HG02759 (cell line): ENCODE measurements around the gene KRT74.
A peak's percentile ranks its signal among the peaks of the same experiment; 100 is the strongest.
"Not testable (repeated sequence)": the region's sequence is repeated elsewhere in the genome, so short reads cannot be mapped to it uniquely, and the experiment has no call there.

ENCODE experiments used
- ATAC-seq: cut with Tn5 transposase; IDR thresholded peaks from one replicate; pipeline ENCODE4 v1.9.1; 2021; ENCODE audit warnings: mild to moderate bottlenecking, moderate library complexity; ENCODE audit not compliant: unreplicated experiment

KRT74 gene

DNA sequence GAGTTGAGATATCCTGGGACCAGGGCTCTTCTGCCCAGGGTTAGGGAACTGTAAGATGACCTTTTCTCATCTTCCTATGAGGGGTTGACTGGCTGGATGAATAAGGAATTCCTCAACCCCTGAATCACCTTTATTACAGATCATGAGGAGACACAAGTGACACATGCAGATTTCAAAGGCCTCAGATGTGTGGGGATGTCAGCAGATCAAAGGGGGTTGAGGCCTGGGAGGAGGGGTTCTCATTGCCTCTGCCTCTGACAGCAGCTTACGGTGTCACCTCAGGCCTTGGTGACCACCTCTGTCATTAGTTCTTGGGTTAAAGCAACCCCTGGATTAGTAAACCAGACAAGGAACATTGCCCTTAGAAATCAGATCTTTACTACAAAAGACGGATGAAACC, 29.7 kb upstream of the KRT74 start:
- no peak for ATAC-seq

DNA sequence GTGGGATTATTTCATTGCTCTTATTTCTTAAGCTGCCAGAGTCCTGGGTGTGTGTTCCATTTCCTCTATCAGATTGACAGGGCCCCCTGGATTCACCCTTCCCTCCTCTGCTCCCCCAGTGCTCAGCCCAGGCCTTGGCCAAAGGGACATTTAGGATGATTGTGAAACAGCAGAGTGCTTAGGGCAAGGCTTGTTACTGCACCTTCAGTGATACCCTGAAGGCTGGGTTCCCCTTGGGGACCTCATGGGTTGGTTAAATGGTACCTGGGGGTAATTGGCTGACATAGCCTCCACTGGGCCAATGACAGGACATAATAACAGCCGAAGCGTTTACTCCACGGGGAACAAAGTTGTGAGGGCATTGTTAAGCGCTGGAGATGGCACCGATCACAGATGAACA, 28.9 kb upstream of the KRT74 start:
- no peak for ATAC-seq

DNA sequence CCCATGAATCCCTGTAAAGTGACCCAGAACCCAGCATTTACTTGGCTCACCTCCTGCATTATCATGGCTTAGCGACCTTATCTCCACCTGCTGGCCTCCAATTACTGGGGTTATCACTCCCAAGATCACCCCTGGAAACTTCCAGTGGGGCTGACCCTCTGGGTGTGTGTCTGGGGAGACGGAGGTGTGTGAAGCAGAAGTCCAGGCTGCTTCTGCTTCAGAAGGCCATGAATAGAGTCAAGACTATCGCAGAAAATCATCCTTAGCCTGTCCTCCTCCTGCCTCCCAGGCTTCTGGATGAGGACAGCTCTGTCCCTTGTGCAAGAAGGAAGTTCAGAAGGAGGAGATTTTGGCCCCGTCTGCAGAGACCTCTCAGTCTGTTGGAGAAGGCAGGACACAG, 28.0 kb upstream of the KRT74 start:
- no peak for ATAC-seq

DNA sequence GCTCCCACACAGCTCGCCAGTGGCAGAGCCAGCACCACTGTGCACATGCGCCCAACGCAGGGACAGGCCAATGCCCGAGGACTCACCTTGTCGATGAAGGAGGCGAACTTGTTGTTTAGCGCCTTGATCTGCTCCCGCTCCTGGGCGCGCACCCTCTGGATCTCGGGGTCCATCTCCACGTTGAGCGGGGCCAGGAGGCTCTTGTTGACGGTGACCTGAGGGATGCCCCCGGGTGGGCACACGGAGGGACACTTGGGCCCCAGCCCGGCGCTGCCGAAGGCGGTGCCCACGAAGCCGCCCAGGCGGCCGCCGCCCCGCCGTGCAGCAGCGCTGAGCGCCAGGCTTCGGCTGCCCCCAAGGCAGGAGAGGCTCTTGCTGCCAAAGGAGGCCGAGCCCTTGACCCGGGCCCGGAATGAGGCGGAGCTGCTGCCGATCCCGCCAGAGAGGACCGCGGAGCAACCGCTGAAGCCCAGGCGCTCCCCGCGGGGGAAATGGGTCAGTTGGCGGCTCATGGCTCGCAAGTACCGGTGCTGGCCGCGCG, 27.4 kb upstream of the KRT74 start, which contains the start of gene KRT72:
KRT72 (minus strand) TSS at position 523 of the 541 bp plus-strand sequence; CDS start at position 512, 11 bp downstream.
- no peak for ATAC-seq

DNA sequence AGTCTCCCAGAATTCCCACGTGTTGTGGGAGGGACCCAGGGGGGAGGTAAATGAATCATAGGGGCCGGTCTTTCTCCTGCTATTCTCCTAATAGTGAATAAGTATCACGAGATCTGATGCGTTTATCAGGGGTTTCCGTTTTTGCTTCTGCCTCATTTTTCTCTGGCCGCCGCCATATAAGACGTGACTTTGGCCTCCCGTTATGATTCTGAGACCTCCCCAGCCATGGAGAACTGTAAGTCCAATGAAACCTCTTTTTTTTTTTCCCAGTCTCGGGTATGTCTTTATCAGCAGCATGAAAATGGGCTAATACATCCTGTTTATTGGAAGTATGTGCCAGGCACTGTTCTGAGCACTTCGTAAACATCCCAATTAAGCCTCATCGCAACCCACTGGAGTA, 26.8 kb upstream of the KRT74 start:
- no peak for ATAC-seq

DNA sequence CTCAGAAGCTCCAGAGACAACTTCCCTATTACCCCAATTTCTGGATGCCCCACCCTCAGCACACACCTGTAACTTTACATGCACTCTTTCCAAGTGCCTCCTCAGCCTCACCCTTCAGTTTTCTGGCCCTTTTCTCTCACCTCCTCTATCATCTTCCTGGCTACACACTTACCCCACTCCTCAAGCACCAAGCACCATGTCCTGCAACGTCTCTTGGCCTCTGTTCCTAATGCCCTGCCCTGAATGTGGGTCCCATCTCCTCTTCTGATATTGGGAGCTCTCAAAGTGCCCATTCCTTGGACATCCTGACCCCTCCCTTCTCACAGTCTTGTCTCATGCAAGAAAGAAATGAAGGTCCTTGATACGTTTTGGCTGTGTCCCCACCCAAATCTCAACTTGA, 26.4 kb upstream of the KRT74 start:
- ATAC-seq = no peak

DNA sequence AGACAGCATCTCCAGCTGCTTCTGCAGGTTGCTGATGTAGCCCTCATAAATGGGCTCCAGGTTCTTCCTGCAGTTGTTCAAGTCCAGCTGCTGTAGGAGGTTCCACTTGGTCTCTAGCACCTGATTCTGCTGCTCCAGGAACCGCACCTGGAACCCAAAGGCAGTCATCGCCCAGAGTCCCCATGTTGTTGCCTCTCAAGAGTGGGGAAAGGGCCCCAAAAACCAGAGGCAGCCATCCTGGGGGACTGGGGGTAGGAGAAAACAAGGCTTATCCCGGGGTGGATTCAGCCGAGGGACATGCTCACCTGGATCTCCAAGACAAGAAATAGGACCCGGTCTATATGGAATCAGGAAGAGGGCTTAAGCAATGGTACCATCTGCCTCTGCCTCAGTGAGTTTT, 25.3 kb upstream of the KRT74 start:
- no peak for ATAC-seq

DNA sequence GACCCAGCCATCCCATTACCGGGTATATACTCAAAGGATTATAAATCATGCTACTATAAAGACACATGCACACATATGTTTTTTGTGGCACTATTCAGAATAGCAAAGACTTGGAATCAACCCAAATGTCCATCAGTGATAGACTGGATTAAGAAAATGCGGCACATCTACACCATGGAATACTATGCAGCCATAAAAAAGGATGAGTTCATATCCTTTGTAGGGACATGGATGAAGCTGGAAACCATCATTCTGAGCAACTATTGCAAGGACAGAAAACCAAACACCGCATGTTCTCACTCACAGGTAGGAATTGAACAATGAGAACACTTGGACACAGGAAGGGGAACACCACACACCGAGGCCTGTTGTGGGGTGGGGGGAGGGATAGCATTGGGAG, 20.6 kb upstream of the KRT74 start:
- not testable (repeated sequence) for ATAC-seq

DNA sequence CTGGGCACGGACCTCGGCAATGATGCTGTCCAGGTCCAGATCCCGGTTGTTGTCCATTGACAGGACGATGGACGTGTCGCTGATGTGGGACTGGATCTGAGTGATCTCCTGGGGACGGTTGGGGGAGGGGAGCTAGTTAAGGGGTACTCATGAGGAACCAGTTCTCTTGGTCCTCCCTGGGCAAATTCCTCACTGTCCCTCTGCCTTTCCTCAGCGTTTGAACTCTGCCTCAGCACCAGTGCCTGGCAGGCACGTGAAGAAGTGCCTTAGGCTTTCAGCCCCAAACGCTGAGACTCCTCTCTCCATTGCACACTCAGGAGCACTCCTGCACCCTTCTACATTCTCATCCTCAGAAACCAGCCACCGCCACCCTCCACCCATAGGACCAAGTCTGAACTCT, 17.9 kb upstream of the KRT74 start:
- ATAC-seq = no peak

DNA sequence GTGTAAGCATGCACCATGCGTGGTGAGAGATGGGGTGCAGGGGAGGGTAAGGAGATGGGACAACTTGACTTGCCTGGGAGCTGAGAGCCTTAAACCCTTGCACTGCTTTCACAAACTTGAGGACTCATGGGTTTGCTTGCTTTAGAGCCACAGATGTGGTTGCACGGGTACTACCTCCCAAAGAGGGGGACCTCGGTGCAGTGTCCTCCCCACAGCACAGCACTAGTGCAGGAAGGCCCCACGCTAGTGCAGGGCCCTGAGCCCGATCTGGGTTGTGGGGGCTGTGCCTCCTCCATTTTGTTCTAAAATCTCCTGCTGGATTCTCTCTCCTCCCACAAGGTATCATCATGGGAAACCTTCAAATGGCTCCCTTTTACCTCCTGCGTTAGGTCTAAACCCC, 16.4 kb upstream of the KRT74 start:
- ATAC-seq = no peak

DNA sequence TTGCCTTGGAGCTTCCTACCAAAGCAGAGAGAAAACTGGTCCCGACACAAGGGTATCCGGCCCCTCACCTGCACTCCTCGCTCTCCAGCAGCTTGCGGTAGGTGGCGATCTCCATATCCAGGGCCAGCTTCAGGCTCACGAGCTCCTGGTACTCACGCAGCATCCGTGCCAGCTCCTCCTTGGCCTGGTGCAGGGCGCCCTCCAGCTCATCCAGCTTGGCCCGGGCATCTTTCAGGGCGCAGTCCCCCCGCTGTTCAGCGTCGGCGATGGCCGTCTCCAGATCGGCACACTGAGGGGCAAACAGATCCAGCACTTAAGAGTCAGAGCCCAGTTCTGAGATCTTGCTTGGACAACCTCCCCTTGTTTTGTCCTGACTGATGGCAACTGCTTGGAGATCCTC, 13.9 kb upstream of the KRT74 start:
- ATAC-seq = no peak

DNA sequence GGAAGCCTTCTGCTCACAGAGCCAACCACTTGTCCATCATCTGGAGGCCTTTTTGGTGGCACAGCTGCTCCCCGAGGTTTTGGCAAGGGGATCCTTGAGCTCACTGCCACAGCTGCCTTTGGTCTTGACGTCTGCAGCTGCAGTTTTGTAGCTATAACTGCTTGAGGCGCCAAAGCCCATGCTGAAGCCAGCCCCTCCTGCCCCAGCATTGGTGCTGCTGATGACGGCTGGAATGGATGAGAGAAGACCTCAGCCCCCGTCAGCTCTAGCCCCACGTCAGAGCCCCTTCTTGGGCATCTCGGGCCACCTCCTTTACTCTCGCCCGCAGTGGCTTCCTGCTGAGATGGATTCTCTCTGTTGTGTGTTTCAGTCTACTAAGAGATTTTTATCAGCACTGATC, 12.3 kb upstream of the KRT74 start:
- no peak for ATAC-seq

DNA sequence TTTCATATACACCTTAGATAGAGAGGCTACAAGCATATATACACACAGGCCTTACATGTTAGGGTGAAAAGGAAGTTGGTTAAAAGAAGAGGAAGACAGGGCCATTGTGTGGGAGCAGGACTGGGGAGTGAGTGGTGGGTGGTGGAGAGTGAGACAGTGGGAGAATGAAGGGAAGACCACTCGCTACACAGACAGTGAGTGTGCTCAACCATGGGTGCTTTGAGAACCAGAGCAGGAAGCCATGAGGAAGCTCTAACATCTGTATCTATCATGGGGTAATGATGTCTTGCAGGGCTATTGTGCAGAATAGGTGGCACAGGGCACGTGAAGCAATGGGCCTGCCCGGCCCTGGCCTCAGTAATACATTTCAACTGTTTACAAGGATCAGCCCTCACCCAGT, 11.4 kb upstream of the KRT74 start:
- ATAC-seq = no peak

DNA sequence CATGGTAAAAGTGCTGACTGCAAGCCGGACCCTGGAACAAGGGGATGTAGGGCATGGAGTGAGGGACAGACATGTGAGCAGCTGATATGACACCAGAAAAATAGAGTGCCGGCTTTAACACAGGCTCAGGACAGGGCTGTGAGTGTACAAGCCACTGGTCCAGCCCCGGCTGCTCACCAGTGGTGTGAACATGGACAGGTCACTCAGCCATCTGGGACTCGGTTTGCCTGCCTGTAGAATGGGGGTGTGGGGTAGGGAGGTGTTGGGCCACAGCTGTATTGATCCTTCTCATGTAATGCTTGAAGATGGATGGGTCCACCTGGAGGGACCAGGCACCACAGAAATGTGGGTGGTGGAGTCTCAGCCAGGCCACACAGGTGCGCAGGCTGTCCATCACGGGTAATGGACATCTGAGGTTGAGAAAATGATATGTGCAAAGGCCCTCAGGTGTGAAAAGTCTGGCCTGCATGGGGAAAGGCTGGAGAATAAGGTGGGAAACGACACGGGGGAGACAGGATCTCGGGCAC, 10.6 kb upstream of the KRT74 start:
- no peak for ATAC-seq

DNA sequence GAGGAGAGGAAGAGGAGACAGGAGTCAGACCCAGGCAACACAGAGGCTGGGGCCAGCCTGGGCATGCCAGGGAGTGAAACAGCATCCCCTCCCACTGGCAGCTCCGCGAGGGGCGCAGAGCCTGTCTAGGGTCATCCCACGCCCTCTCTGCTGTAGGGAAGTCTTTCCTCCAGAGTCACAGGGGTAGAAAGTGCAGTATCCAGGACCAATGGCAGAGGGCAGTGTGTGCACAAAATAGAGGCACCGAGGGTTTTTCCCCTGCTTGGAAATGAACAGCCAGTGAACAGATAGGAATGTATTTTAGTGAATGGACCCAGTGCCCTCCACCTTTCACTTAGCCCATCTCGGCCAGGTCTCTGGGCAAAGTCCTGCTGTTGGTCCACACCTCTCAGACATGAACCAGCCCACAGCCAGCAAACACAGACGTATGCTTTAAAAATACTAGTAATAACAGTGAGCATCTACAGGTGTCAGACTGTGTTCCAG, 9.4 kb upstream of the KRT74 start:
- ATAC-seq = peak; percentile 54

DNA sequence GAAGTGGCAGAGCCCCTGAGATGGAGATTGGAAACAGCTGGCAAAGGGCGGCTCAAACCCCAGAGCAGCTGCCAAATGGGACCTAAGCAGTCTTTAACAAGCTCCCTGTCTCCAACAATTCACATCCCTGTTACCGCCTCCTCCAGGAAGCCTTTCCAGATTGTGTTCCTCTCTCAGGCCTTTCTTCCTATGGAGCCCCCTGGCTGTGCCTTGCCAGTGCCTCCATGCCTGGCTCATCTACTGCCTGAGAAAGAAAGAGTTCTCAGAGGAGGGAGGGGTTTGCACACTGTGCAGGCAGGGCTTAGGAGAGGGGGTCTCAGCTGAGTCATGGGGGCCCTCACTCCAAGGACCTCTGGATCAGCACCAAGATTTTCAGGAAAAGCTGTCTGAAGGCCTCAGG, 8.8 kb upstream of the KRT74 start:
- ATAC-seq = no peak

DNA sequence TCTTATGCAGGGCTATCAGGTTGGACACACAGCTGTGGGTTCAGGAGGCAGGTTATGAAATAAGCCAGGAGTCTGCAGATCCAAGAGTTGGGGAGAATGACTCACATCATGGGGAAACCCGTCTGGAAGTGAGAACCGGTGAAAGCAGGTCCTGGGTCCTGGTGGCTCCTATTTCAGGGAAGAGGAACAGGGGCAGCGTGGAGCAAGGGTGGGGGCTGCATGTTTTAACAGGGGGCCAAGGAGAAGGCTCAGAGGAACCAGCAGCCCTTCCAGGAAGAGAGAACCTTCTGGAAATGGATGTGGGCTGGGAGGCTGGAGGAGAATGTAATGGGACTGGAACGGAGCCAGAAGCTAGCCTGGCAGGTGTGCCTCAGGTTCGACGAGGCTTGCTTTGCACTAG, 7.8 kb upstream of the KRT74 start:
- ATAC-seq = no peak

DNA sequence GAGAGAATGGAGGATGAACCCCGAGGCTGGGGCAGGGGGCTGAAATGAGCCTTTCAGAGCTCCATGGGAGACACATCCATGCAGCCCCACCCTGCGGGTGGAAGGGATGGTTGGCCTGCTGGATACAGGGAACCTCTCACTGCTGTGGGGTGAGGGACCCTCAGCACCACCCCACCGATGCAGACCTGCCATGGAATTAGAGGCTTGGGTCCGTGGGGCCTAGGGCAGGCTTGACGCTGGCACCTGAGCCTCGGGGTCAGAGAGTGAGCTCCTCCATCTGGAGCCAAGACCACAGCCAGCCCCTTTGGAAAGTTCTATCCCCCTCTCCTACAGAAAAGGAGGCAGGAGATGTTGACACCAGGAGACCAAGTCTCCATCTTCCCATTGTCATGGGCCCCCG, 7.4 kb upstream of the KRT74 start:
- ATAC-seq = no peak

DNA sequence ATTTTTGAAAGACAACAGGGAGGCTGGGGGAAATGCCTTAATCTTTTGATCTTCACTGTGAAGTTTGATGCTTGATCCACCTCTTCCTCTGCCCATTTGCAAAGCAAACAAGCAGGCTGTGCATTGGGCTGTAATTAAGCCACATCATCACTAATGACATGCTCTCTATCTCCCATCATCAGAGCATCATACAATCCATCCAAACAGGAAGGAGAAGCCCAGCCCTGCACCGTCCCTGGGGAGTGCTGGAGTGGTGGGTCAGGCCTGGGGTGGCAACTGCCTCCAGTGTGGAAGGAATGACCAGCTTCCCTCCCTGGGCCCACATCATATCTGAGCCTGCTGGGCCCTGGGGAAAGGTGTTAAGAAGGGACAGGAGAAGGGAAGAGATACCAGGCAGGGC, 6.9 kb upstream of the KRT74 start:
- no peak for ATAC-seq

DNA sequence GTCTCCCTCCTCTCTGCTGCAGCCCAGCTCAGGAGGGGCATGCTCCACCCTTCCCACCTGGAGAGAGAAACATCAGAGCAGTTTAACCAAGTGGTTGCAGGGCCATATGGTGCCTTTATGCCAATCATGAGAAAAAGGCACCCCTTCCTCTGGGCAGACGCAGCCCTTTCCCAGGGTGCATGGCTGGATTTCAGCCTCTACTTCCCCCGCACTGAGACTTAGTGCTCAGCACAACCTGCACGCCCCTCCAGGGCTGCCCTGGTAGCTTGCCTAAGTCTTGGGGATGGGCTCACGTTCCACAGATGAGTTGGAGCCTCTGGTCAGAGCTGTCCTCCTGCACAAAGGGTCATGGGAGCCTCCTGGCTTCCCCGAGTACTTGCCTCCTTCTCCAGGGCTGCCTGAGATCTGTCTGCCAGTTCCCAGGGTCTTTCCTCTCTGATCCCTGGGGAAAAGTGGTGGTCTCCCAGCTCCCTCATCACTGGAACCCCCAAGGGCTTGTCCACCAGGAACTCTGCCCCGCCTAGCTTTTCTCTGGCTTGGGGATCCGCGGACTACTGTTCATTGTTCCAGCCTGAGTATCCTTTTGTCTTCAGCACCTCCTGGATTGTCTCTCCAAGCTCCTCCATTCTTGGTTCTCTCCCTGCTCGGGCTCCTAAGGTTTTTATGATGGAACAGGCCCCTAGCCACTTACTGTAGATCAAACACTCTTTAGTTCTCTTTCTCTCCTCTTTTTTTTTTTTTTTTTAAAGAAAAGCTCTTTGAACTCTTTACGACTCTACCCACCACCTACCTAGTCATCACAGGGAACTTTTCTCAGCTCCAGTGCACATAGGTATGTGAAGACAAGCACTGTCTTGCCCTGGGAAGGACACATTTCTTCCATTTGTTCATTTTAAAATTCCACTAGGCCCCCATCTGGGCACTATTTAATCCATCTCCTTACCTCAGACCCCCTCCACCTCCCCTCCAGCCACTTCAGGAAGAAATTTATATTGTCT, 6.1 kb upstream of the KRT74 start:
- no peak for ATAC-seq

DNA sequence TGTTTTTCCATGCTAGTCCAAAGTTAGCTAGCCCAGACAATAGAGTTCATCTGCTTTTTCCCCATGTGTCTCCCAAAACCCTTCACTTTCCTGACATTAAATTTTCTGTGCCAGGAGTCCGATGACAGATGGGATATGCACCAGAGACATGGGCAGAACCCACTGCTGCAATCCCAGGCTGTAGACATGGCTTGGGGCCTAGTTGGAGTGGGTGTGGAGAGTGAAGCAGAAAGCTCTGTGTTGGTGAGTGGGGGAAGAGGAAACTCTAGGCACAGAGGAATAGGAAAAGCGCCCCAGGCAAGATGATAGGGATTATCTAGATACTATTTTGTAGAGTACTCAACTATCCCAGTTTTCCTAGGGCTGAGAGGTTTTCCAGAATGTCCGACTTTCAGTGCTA, 4.8 kb upstream of the KRT74 start:
- no peak for ATAC-seq

DNA sequence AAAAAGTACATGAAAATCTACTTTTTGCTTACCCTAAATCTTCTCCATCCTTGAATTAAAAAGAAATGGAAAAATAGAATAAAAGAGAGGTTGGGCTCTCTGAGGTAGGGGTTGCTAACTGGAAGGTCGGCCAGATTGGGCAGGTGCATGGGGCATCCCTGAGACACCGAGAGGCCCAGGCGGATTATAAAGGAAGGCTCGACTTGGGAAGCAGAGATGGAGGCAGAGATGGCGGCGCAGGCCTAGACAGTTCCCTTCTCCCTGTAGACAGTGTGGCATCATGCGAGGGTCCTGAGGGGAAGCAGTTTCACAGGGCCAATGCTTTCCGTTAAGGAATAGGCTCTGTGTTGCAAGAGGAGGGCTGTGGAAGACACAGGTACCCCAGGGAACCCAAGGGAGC, 3.7 kb upstream of the KRT74 start:
- no peak for ATAC-seq
